Naive thymus-derived CD4-positive, alpha-beta T cell (primary cell): Measurements from ENCODE around the gene CDKAL1. TPM values are rescaled to one million over a fixed set of nuclear protein-coding genes. Genes with fewer than 3 reads are reported as not detected.

Experiments used
- ATAC-seq: fragments of 150-1000 bp; cut with Tn5 transposase; 2 replicates; pipeline ENCODE4 v1.10.0; 2021; ENCODE audit warnings: mild to moderate bottlenecking, moderate library complexity
- CTCF ChIA-PET: fragments of 350-600 bp; sonication (Branson Sonifier 250); formaldehyde crosslinking; loops from one replicate; lab custom pipeline; 2021; ENCODE audit warnings: antibody characterized with exemption; lab: Charles Lee
- POLR2A ChIA-PET: fragments of 350-600 bp; sonication (Branson Sonifier 250); formaldehyde crosslinking; loops from one replicate; lab custom pipeline; 2021; ENCODE audit warnings: antibody characterized with exemption, inconsistent platforms; lab: Charles Lee
- DNase-seq, 9 donors: peaks; one replicate each; pipeline versions ENCODE4 v3.0.0 to v3.0.0-alpha.2; 2020 to 2022; ENCODE audit warnings: mixed read lengths in 1 of 9
- H3K27ac ChIP-seq: one replicate; pipeline ENCODE4 v1.7.0; 2013; ENCODE audit warnings: mild to moderate bottlenecking, low read depth, low read length, moderate library complexity
- H3K27me3 ChIP-seq, 2 donors: one replicate each; pipeline ENCODE4 v1.7.0; 2013; ENCODE audit warnings: low read length in 2 of 2, mild to moderate bottlenecking in 2 of 2, moderate library complexity in 2 of 2; ENCODE audit not compliant: control insufficient read depth in 2 of 2, insufficient read depth in 2 of 2
- H3K36me3 ChIP-seq, 3 experiments: 1 replicate in 2 of 3; 2 replicates in 1 of 3; pipeline ENCODE4 v1.7.0; 2013; ENCODE audit warnings: low read length in 3 of 3, mild to moderate bottlenecking in 3 of 3, moderate library complexity in 1 of 3; ENCODE audit not compliant: insufficient read depth in 3 of 3, control insufficient read depth in 2 of 3
- H3K4me1 ChIP-seq, 2 donors: one replicate each; pipeline ENCODE4 v1.7.0; 2013; ENCODE audit warnings: low read length in 2 of 2, mild to moderate bottlenecking in 2 of 2, moderate library complexity in 1 of 2; ENCODE audit not compliant: control insufficient read depth in 2 of 2, insufficient read depth in 2 of 2
- H3K4me3 ChIP-seq: 2 replicates; pipeline ENCODE4 v1.7.0; 2013; ENCODE audit warnings: mild to moderate bottlenecking, low read length
- H3K9me3 ChIP-seq, 3 experiments: 1 replicate in 2 of 3; 2 replicates in 1 of 3; pipeline ENCODE4 v1.7.0; 2013; ENCODE audit warnings: low read length in 3 of 3; ENCODE audit not compliant: control insufficient read depth in 2 of 3
- H3K27ac Mint-ChIP-seq, 9 donors: one replicate each; pipeline ENCODE4 v1.8.0; 2020 to 2022; ENCODE audit warnings: mixed read lengths in 9 of 9, mild to moderate bottlenecking in 8 of 9, moderate library complexity in 5 of 9, inconsistent platforms in 2 of 9
- H3K27me3 Mint-ChIP-seq, 5 donors: one replicate each; pipeline ENCODE4 v1.8.0; 2021 to 2022; ENCODE audit warnings: mixed read lengths in 5 of 5, mild to moderate bottlenecking in 1 of 5
- H3K36me3 Mint-ChIP-seq, 5 donors: one replicate each; pipeline ENCODE4 v1.8.0; 2020 to 2022; ENCODE audit warnings: mixed read lengths in 5 of 5, mild to moderate bottlenecking in 3 of 5, inconsistent platforms in 1 of 5
- H3K4me1 Mint-ChIP-seq, 7 donors: one replicate each; pipeline ENCODE4 v1.8.0; 2020 to 2022; ENCODE audit warnings: mixed read lengths in 7 of 7, mild to moderate bottlenecking in 3 of 7, inconsistent platforms in 1 of 7
- H3K4me3 Mint-ChIP-seq, 10 donors: one replicate each; pipeline ENCODE4 v1.8.0; 2020 to 2022; ENCODE audit warnings: mild to moderate bottlenecking in 10 of 10, mixed read lengths in 10 of 10, moderate library complexity in 6 of 10, inconsistent platforms in 2 of 10
- H3K9me3 Mint-ChIP-seq, 11 donors: one replicate each; pipeline ENCODE4 v1.8.0; 2020 to 2022; ENCODE audit warnings: mixed read lengths in 11 of 11, mild to moderate bottlenecking in 4 of 11, inconsistent platforms in 1 of 11, moderate library complexity in 1 of 11
- intact Hi-C, 2 donors: fragments of 100-400 bp; cut with micrococcal nuclease; formaldehyde crosslinking; loops; one replicate each; pipeline ENCODE4 v1.15.1; 2023
- polyA plus RNA-seq, 2 donors: library from polyadenylated mRNA; unstranded; fragments of 300-500 nt; fragmentation: Illumina TruSeq; gene quantifications; one replicate each; pipeline ENCODE4 v1.2.3, GENCODE V29; 2021
- total RNA-seq, 6 experiments: library from RNA in 5 of 6; stranded (reverse) in 5 of 6; gene quantifications; 1 replicate in 5 of 6; 2 replicates in 1 of 6; pipeline ENCODE4 v1.2.3 and lab custom pipeline; 2021 to 2026

Gene CDKAL1
- total and polyA plus RNA-seq, 7 experiments from 2014 or later = 23.6 to 35.8 (median 29.8) TPM

DNA sequence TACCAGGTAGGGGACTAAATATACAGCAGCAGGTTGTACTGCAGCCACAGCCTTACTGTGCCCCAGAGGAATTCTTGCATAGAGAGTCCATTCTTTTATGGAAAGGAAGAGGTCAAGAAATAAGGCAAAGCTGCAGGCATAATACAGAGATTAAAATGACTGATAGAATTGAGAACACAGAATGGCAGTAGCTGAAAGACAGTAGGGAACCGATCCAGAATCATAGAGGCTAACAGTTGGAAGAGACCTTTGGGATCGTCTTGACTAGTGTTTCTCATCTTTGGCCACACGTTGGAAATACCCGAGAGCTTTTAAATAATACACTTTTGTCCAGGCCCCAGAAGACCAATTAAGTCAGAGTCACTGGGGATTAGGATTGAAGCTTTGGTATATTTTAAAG is 566.7 kb downstream of the CDKAL1 start:
- H3K27me3 ChIP-seq = no peaks in the 10 kb centered on the region
- H3K4me3 ChIP-seq = no peak overlapping the region
- no peak for ATAC-seq
- CTCF ChIA-PET = interaction anchor here (0.6 kb wide), 1 partner anchor 488 kb away, joined by 3 read pairs; no protein-coding TSS in a partner anchor
- intact Hi-C loops = no loop called here
- POLR2A ChIA-PET = no interaction called here
- no peak overlapping the region for H3K27ac ChIP-seq
- H3K9me3 Mint-ChIP-seq = peaks cover 0 to 3% (median 0%) of the 10 kb centered on the region in 11 donors
- no peak for DNase-seq
- no peak overlapping the region for H3K4me3 Mint-ChIP-seq
- H3K36me3 ChIP-seq = no peaks in the 10 kb centered on the region
- H3K27me3 Mint-ChIP-seq = no peaks in the 10 kb centered on the region
- no peaks in the 10 kb centered on the region for H3K9me3 ChIP-seq
- no peaks in the 10 kb centered on the region for H3K4me1 ChIP-seq
- peaks cover 7 to 48% (median 45%) of the 10 kb centered on the region in 5 donors for H3K36me3 Mint-ChIP-seq
- no peak overlapping the region for H3K27ac Mint-ChIP-seq
- peaks cover 5 to 39% (median 21%) of the 10 kb centered on the region in 7 donors for H3K4me1 Mint-ChIP-seq

DNA sequence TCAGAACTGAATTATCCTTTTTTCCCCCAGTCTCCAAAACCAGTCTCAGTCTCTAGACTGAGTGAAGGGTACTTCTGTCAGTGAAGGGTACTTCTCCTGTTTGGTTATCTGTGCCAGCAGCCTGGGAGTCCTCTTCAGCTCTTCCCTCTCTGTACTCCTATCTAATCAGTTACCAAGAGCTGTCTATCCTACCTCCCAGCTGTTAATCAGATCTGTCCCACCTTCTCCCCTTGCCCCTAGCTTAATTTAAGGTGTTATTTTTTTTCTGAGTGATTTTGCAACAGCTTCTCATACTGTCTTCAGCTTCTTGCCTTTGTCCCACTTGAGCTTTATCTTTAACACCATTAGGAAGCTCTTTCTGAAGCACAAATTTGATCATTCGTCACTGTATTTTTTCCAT is 567.4 kb downstream of the CDKAL1 start:
- Histone ChIP-seq H3K27me3 (no peaks in the 10 kb centered on the region), H3K27ac (no peak overlapping the region), H3K4me1 (no peaks in the 10 kb centered on the region), H3K36me3 (no peaks in the 10 kb centered on the region), H3K4me3 (no peak overlapping the region), H3K9me3 (no peaks in the 10 kb centered on the region)
- H3K36me3 Mint-ChIP-seq = peaks cover 9 to 47% (median 46%) of the 10 kb centered on the region in 5 donors
- H3K4me3 Mint-ChIP-seq = no peak overlapping the region
- POLR2A ChIA-PET = no interaction called here
- CTCF ChIA-PET = no interaction called here
- no peak overlapping the region for H3K27ac Mint-ChIP-seq
- no peak for ATAC-seq
- DNase-seq = no peak
- H3K9me3 Mint-ChIP-seq = peaks cover 0 to 3% (median 0%) of the 10 kb centered on the region in 11 donors
- H3K4me1 Mint-ChIP-seq = peaks cover 5 to 39% (median 21%) of the 10 kb centered on the region in 7 donors
- H3K27me3 Mint-ChIP-seq = no peaks in the 10 kb centered on the region
- intact Hi-C loops = no loop called here

DNA sequence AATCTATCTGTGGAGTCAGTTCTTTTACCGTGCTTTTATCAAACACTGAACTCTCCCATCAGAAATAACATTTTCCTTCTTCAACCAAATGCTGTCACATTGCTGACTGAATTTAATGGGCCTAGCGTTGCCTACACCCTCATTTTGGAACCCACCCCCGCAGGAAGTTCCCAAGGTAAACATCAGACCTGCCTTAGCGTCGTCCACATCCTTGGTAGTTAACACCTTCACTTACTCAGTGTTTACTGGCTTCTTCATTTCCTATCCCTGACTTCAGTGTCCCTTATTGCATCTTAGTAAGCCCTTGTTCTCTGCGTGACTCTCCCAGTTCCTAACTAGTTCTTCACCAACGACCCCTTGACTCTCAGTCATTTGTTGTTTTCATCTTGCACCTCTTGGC is 567.9 kb downstream of the CDKAL1 start:
- intact Hi-C loops = no loop called here
- Mint-ChIP-seq H3K27ac (no peak overlapping the region), H3K9me3 (peaks cover 0 to 3% (median 0%) of the 10 kb centered on the region in 11 donors), H3K27me3 (no peaks in the 10 kb centered on the region), H3K36me3 (peaks cover 9 to 49% (median 47%) of the 10 kb centered on the region in 5 donors), H3K4me3 (no peak overlapping the region), H3K4me1 (peaks cover 5 to 39% (median 21%) of the 10 kb centered on the region in 7 donors)
- Histone ChIP-seq H3K4me3 (no peak overlapping the region), H3K4me1 (no peaks in the 10 kb centered on the region), H3K27ac (no peak overlapping the region), H3K9me3 (no peaks in the 10 kb centered on the region), H3K27me3 (no peaks in the 10 kb centered on the region), H3K36me3 (no peaks in the 10 kb centered on the region)
- ATAC-seq (no peak), DNase-seq (peak in 2 of 9 donors; percentile 1 to 4)
- ChIA-PET POLR2A (no interaction called here), CTCF (no interaction called here)

DNA sequence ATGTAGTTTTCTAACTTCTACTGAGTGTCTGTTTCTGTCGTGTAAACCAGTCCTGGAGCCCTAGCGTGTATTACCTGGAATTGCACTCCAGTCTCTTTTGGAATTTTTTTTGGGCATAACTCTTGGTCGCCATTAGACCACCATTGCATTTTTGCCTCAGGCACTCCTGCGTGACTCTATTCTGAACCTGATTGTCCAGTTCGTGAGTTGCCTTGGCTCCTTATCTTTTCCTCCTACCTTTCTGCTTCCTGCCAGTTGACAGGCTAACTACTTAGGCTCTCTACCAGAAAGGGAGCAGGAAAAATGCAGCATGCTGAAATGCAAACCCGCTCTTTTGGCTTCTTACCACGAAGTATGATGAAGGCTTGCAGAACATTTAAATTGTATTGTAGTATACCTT is 568.4 kb downstream of the CDKAL1 start:
- Histone ChIP-seq H3K4me3 (no peak overlapping the region), H3K27me3 (no peaks in the 10 kb centered on the region), H3K27ac (no peak overlapping the region), H3K9me3 (no peaks in the 10 kb centered on the region), H3K36me3 (no peaks in the 10 kb centered on the region), H3K4me1 (no peaks in the 10 kb centered on the region)
- Mint-ChIP-seq H3K36me3 (peaks cover 9 to 49% (median 47%) of the 10 kb centered on the region in 5 donors), H3K4me3 (no peak overlapping the region), H3K27ac (no peak overlapping the region), H3K27me3 (no peaks in the 10 kb centered on the region), H3K9me3 (peaks cover 0 to 3% (median 0%) of the 10 kb centered on the region in 11 donors), H3K4me1 (peaks cover 5 to 39% (median 21%) of the 10 kb centered on the region in 7 donors)
- CTCF ChIA-PET = no interaction called here
- no peak for DNase-seq
- POLR2A ChIA-PET = no interaction called here
- ATAC-seq = no peak
- intact Hi-C loops = no loop called here

DNA sequence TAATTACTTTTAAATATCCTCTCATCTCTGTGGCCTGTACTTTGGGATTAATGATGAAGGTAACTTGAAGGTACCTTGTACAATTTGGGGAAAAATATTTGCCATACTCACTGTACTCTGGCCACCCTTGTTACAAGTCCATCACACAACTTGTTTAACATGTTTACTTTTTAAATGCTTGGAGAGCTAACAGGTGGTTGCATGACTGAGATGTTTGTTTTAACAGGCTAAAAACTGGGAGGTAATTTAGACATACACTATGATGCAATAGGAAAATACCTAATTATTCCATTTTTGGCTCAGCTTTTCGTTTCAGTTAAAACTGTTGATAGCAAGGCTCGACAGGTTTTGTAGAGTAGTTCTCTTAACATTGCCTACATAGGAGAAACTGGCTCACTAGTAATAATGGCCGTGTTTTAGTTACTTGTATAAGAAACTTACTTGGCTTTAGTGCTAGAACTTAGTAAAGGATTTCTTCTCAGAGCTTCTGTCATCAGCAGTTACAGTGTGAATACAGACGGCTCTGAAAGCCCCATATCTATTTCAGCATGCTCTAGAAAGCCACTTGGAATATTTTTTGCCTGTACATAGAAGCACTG is 569.5 kb downstream of the CDKAL1 start:
- H3K27me3 Mint-ChIP-seq = no peaks in the 10 kb centered on the region
- DNase-seq = no peak
- no peak overlapping the region for H3K27ac Mint-ChIP-seq
- ATAC-seq = no peak
- Histone ChIP-seq H3K9me3 (no peaks in the 10 kb centered on the region), H3K4me3 (no peak overlapping the region), H3K27ac (no peak overlapping the region), H3K36me3 (no peaks in the 10 kb centered on the region), H3K27me3 (no peaks in the 10 kb centered on the region), H3K4me1 (no peaks in the 10 kb centered on the region)
- H3K36me3 Mint-ChIP-seq = peaks cover 6 to 48% (median 44%) of the 10 kb centered on the region in 5 donors
- H3K4me3 Mint-ChIP-seq = no peak overlapping the region
- ChIA-PET POLR2A (no interaction called here), CTCF (no interaction called here)
- peaks cover 0 to 2% (median 0%) of the 10 kb centered on the region in 11 donors for H3K9me3 Mint-ChIP-seq
- peaks cover 0 to 30% (median 21%) of the 10 kb centered on the region in 7 donors for H3K4me1 Mint-ChIP-seq
- intact Hi-C loops = no loop called here

DNA sequence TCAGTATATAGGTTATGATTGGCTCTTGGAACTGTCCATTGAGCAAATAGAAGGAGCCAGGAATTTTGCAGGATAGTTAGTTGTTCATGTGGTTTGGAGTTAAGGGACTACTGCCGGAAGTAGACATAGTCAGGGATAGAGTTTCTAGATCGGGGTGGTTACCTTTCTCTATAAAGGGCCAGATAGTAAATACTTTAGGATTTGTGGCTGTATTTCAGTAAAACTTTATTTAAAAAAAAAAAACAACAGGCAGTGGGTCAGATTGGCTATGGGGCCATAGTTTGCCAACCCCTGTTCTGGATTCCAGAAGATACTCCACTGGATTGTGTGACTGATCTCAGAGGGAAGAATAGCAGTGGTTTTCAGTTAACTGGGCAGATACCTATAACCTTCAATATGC is 570.0 kb downstream of the CDKAL1 start:
- Mint-ChIP-seq H3K27me3 (no peaks in the 10 kb centered on the region), H3K4me1 (peaks cover 0 to 28% (median 21%) of the 10 kb centered on the region in 7 donors), H3K27ac (no peak overlapping the region), H3K36me3 (peaks cover 6 to 47% (median 44%) of the 10 kb centered on the region in 5 donors), H3K4me3 (no peak overlapping the region), H3K9me3 (peaks cover 0 to 2% (median 0%) of the 10 kb centered on the region in 11 donors)
- no peak for DNase-seq
- POLR2A ChIA-PET = no interaction called here
- ATAC-seq = no peak
- Histone ChIP-seq H3K4me1 (no peaks in the 10 kb centered on the region), H3K4me3 (no peak overlapping the region), H3K9me3 (no peaks in the 10 kb centered on the region), H3K36me3 (no peaks in the 10 kb centered on the region), H3K27me3 (no peaks in the 10 kb centered on the region), H3K27ac (no peak overlapping the region)
- CTCF ChIA-PET = no interaction called here
- intact Hi-C loops = no loop called here

DNA sequence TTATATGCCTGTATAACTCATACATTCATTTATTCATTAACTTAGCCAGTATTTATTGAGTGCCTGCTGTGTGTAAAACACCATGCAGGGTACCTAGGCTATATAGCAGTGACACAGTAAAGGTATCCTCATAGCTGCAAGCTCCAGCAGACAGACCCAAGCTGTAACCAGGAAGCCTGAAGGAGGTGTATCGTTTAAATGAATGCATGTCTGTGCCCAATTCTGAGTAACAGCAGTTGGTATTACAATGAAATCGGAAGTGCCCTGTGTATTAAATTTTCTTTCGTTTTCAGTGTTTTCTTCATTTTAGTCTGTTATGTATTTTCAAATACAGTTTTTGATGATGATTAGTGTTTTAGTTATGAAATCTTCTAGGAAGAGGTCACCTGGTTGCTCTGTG is 573.5 kb downstream of the CDKAL1 start:
- Histone ChIP-seq H3K4me3 (no peak overlapping the region), H3K36me3 (no peaks in the 10 kb centered on the region), H3K4me1 (no peaks in the 10 kb centered on the region), H3K9me3 (no peaks in the 10 kb centered on the region), H3K27ac (no peak overlapping the region), H3K27me3 (no peaks in the 10 kb centered on the region)
- no peak for DNase-seq
- H3K4me1 Mint-ChIP-seq = no peaks in the 10 kb centered on the region
- no peaks in the 10 kb centered on the region for H3K27me3 Mint-ChIP-seq
- H3K9me3 Mint-ChIP-seq = no peaks in the 10 kb centered on the region
- ATAC-seq = no peak
- ChIA-PET POLR2A (no interaction called here), CTCF (no interaction called here)
- no peak overlapping the region for H3K4me3 Mint-ChIP-seq
- H3K27ac Mint-ChIP-seq = no peak overlapping the region
- intact Hi-C loops = no loop called here
- peaks cover 0 to 36% (median 23%) of the 10 kb centered on the region in 5 donors for H3K36me3 Mint-ChIP-seq
